ENCODE measurements around the gene MTHFD2L.

The MTHFD2L gene

DNA sequence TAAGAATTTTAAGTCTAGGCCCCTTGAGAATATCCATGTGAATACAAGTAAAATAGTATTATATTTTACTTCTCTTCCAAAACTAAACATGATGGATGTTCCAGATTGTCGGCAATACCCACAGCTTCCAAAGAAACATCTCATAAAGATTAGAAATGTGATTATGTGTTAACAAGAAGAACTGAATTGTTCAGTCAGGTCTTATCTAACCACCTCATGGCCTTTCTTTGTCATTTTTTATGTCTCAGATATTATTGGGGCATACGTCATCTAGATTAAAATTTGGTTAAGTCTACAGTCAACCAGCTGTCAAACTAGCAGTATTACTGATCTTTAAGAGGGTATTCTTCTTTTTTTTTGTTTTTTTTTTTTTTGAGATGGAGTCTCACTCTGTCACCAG, 160.4 kb downstream of the MTHFD2L start:
- Histone ChIP-seq H4K20me1 (ENCODE audit: insufficient read depth, low read length) (no peaks in the 10 kb centered on the region), H3K27ac (ENCODE audit: low read depth, low read length, poor library complexity, severe bottlenecking) (no peak overlapping the region), H3K4me1 (ENCODE audit: insufficient read depth, low read length, severe bottlenecking) (no peaks in the 10 kb centered on the region), H3K27me3 (ENCODE audit: insufficient read depth, low read length) (no peaks in the 10 kb centered on the region), H3K4me3 (ENCODE audit: low read depth, low read length, poor library complexity, severe bottlenecking) (no peak overlapping the region), H3K79me2 (ENCODE audit: insufficient read depth, low read length) (no peaks in the 10 kb centered on the region), H3K4me2 (ENCODE audit: low read length) (no peak overlapping the region), H3F3A (ENCODE audit: insufficient read depth, low read length) (no peaks in the 10 kb centered on the region), H3K9me3 (ENCODE audit: low read length) (no peaks in the 10 kb centered on the region), H3K9ac (ENCODE audit: low read length) (no peak overlapping the region), H3K36me3 (ENCODE audit: insufficient read depth, low read length) (no peaks in the 10 kb centered on the region), H3K9me2 (ENCODE audit: low read depth, low read length) (no peaks in the 10 kb centered on the region), H2AFZ (ENCODE audit: low read length) (no peak overlapping the region)
- TF ChIP-seq EZH2 (IDR thresholded peaks at IDR 0.05; ENCODE audit: borderline replicate concordance, low read length) = no peak
- TF ChIP-seq, protein P1, sequence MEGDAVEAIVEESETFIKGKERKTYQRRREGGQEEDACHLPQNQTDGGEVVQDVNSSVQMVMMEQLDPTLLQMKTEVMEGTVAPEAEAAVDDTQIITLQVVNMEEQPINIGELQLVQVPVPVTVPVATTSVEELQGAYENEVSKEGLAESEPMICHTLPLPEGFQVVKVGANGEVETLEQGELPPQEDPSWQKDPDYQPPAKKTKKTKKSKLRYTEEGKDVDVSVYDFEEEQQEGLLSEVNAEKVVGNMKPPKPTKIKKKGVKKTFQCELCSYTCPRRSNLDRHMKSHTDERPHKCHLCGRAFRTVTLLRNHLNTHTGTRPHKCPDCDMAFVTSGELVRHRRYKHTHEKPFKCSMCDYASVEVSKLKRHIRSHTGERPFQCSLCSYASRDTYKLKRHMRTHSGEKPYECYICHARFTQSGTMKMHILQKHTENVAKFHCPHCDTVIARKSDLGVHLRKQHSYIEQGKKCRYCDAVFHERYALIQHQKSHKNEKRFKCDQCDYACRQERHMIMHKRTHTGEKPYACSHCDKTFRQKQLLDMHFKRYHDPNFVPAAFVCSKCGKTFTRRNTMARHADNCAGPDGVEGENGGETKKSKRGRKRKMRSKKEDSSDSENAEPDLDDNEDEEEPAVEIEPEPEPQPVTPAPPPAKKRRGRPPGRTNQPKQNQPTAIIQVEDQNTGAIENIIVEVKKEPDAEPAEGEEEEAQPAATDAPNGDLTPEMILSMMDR (IDR thresholded peaks at IDR 0.05; ENCODE audit: low read length) = no peak

DNA sequence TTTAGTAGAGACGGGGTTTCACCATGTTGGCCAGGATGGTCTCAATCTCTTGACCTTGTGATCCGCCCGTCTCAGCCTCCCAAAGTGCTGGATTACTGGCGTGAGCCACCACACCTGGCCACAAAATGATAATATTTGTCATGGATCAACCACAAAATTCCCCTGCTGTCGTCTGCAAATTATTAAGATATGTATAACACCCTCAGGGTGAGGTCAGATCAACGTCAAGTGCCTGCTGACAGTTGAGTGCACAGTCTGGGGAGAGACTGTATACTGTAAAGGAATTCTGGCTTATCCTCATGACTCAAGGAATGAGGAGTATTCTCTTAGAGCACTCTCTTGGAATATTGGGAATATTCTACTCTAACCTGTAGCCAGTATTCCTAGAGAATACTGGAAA, 161.6 kb downstream of the MTHFD2L start:
- H3K9me2 ChIP-seq (ENCODE audit: low read depth, low read length) = no peaks in the 10 kb centered on the region

DNA sequence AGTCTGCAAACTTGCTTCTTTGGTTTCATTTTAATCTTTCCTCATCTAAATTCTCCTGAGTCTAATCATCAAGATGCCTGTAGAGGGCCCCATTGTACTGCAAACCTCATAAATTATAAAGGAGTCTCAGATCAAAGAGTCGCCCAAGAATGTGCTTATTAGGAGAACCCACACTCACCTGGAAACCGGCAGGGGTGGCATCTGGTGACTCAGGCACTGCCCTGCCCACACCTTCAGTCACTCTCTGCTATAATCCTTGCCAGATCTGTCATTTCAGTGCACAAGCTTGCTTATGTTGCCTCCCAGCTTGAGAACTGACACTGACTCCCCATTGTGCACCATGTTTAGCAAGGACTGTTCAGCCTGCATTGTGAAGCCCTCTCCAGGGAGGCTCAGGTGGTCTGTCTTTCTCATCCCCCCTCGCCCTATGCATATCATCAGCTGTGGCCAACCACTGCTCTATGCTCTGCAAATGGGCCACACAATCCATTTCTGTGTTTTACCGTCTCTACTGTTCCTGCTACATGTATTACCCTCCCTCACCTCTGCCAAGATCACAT, 162.7 kb downstream of the MTHFD2L start:
- Histone ChIP-seq H3K9me2 (ENCODE audit: low read depth, low read length) (no peaks in the 10 kb centered on the region), H3F3A (ENCODE audit: insufficient read depth, low read length) (no peaks in the 10 kb centered on the region), H3K4me3 (ENCODE audit: low read depth, low read length, poor library complexity, severe bottlenecking) (no peak overlapping the region), H4K20me1 (ENCODE audit: insufficient read depth, low read length) (no peaks in the 10 kb centered on the region), H3K9me3 (ENCODE audit: low read length) (no peaks in the 10 kb centered on the region), H3K79me2 (ENCODE audit: insufficient read depth, low read length) (no peaks in the 10 kb centered on the region), H3K27ac (ENCODE audit: low read depth, low read length, poor library complexity, severe bottlenecking) (no peak overlapping the region), H3K36me3 (ENCODE audit: insufficient read depth, low read length) (no peaks in the 10 kb centered on the region), H3K4me2 (ENCODE audit: low read length) (no peak overlapping the region), H3K9ac (ENCODE audit: low read length) (no peak overlapping the region), H3K27me3 (ENCODE audit: insufficient read depth, low read length) (no peaks in the 10 kb centered on the region), H3K4me1 (ENCODE audit: insufficient read depth, low read length, severe bottlenecking) (no peaks in the 10 kb centered on the region), H2AFZ (ENCODE audit: low read length) (no peak overlapping the region)
- TF ChIP-seq, protein P1 (IDR thresholded peaks at IDR 0.05; ENCODE audit: low read length) = peak; percentile 63
- no peak for TF ChIP-seq EZH2 (IDR thresholded peaks at IDR 0.05; ENCODE audit: borderline replicate concordance, low read length)

More for the DNA sequence above, 161.6 kb downstream of the MTHFD2L start:
- Histone ChIP-seq H3K27me3 (ENCODE audit: insufficient read depth, low read length) (no peaks in the 10 kb centered on the region), H4K20me1 (ENCODE audit: insufficient read depth, low read length) (no peaks in the 10 kb centered on the region), H3F3A (ENCODE audit: insufficient read depth, low read length) (no peaks in the 10 kb centered on the region), H2AFZ (ENCODE audit: low read length) (no peak overlapping the region), H3K27ac (ENCODE audit: low read depth, low read length, poor library complexity, severe bottlenecking) (no peak overlapping the region), H3K4me3 (ENCODE audit: low read depth, low read length, poor library complexity, severe bottlenecking) (no peak overlapping the region), H3K4me1 (ENCODE audit: insufficient read depth, low read length, severe bottlenecking) (no peaks in the 10 kb centered on the region), H3K36me3 (ENCODE audit: insufficient read depth, low read length) (no peaks in the 10 kb centered on the region), H3K79me2 (ENCODE audit: insufficient read depth, low read length) (no peaks in the 10 kb centered on the region), H3K9me3 (ENCODE audit: low read length) (no peaks in the 10 kb centered on the region), H3K4me2 (ENCODE audit: low read length) (no peak overlapping the region), H3K9ac (ENCODE audit: low read length) (no peak overlapping the region)
- TF ChIP-seq, protein P1 (IDR thresholded peaks at IDR 0.05; ENCODE audit: low read length) = no peak
- TF ChIP-seq EZH2 (IDR thresholded peaks at IDR 0.05; ENCODE audit: borderline replicate concordance, low read length) = no peak

Measured in OCI-LY1 (cell line).